Measurements from ENCODE around the gene GALK2. TPM values are rescaled to one million over a fixed set of nuclear protein-coding genes. Genes with fewer than 3 reads are reported as not detected.

GALK2 gene
- total RNA-seq, 1 experiment from 2014 or later, result 35.0 TPM

- intact Hi-C loops (cut with micrococcal nuclease; ENCODE audit: unreplicated experiment), result no loop called here
- no peak overlapping the region for H3K4me3 ChIP-seq (ENCODE audit: low read depth in 2 of 2, low read length in 2 of 2)
- ChIA-PET POLR2A (no interaction called here), CTCF (no interaction called here)
- DNase-seq (ENCODE audit: low read depth, low spot score) (no peak), ATAC-seq (no peak)
- H3K36me3 ChIP-seq (ENCODE audit: control insufficient read depth, insufficient read depth, low read length), result peaks cover 19% of the 10 kb centered on the region
- no peak overlapping the region for H3K27ac ChIP-seq (ENCODE audit: low read length)
- H3K9me3 ChIP-seq (ENCODE audit: control insufficient read depth, insufficient read depth, low read depth, low read length), result no peaks in the 10 kb centered on the region
- TF ChIP-seq TCF7L2 (IDR thresholded peaks at IDR 0.05; ENCODE audit: low read depth, low read length) (no peak), POLR2AphosphoS5 (IDR thresholded peaks at IDR 0.05; ENCODE audit: low read depth, low read length) (no peak), SIN3A (IDR thresholded peaks at IDR 0.05; ENCODE audit: borderline replicate concordance, insufficient read depth, low read depth, low read length) (no peak), REST (IDR thresholded peaks at IDR 0.05; ENCODE audit: insufficient read depth in 1 of 2, low read depth in 2 of 2, low read length in 1 of 2) (no peak), CTCF (IDR thresholded peaks at IDR 0.05) (no peak)
- no peaks in the 10 kb centered on the region for H3K4me1 ChIP-seq (ENCODE audit: control insufficient read depth, insufficient read depth, low read length)
- no TSS peak for BruUV-seq (replicated peaks)
- in situ Hi-C loops (cut with HindIII; ENCODE audit: low pct_unique_long_range_greater_than_20kb, low sequenced_read_pairs), result no loop called here
- no peaks in the 10 kb centered on the region for H3K27me3 ChIP-seq (ENCODE audit: control insufficient read depth, insufficient read depth, low read length)
These were observed 47.4 kb upstream of the GALK2 start for GRCh38 chr15:49122541-49123062.

GRCh38 chr15:49124371-49124770 lies 45.7 kb upstream of the GALK2 start:
- DNase-seq (ENCODE audit: low read depth, low spot score) (no peak), ATAC-seq (no peak)
- BruUV-seq (replicated peaks), result no TSS peak
- H3K4me1 ChIP-seq (ENCODE audit: control insufficient read depth, insufficient read depth, low read length), result no peaks in the 10 kb centered on the region
- H3K9me3 ChIP-seq (ENCODE audit: control insufficient read depth, insufficient read depth, low read depth, low read length), result no peaks in the 10 kb centered on the region
- no peak overlapping the region for H3K4me3 ChIP-seq (ENCODE audit: low read depth in 2 of 2, low read length in 2 of 2)
- peaks cover 36% of the 10 kb centered on the region for H3K36me3 ChIP-seq (ENCODE audit: control insufficient read depth, insufficient read depth, low read length)
- intact Hi-C loops (cut with micrococcal nuclease; ENCODE audit: unreplicated experiment) (no loop called here), in situ Hi-C loops (cut with HindIII; ENCODE audit: low pct_unique_long_range_greater_than_20kb, low sequenced_read_pairs) (no loop called here)
- no peaks in the 10 kb centered on the region for H3K27me3 ChIP-seq (ENCODE audit: control insufficient read depth, insufficient read depth, low read length)
- no peak overlapping the region for H3K27ac ChIP-seq (ENCODE audit: low read length)
- POLR2A ChIA-PET, result interaction anchor here (0.6 kb wide), 1 partner anchor 25 kb away, joined by 3 read pairs; no protein-coding TSS in a partner anchor
- TF ChIP-seq POLR2AphosphoS5 (IDR thresholded peaks at IDR 0.05; ENCODE audit: low read depth, low read length), result no peak
- TF ChIP-seq TCF7L2 (IDR thresholded peaks at IDR 0.05; ENCODE audit: low read depth, low read length), result no peak
- no peak for TF ChIP-seq CTCF (IDR thresholded peaks at IDR 0.05)
- TF ChIP-seq REST (IDR thresholded peaks at IDR 0.05; ENCODE audit: insufficient read depth in 1 of 2, low read depth in 2 of 2, low read length in 1 of 2), result no peak
- TF ChIP-seq SIN3A (IDR thresholded peaks at IDR 0.05; ENCODE audit: borderline replicate concordance, insufficient read depth, low read depth, low read length), result no peak
- CTCF ChIA-PET, result no interaction called here

Data from Panc1 (cell line).